MG63 (cell line): ENCODE data around the gene NDUFA6. TPM values are rescaled to one million over a fixed set of nuclear protein-coding genes. Genes with fewer than 3 reads are reported as not detected.
"Not testable (repeated sequence)": the region's sequence is repeated elsewhere in the genome, so short reads cannot be mapped to it uniquely, and the experiment has no call there.

Experiments used
- DNase-seq: peaks from one replicate; pipeline ENCODE4 v3.0.0-alpha.2; 2020
- H3K27me3 ChIP-seq: fragments of 250-450 bp; sonication (Bioruptor Pico); 2 replicates; pipeline ENCODE4 v1.5.1; 2020; ENCODE audit warnings: mild to moderate bottlenecking, moderate library complexity
- H3K36me3 ChIP-seq: fragments of 250-450 bp; sonication (Bioruptor Pico); 2 replicates; pipeline ENCODE4 v1.5.1; 2020; ENCODE audit warnings: mild to moderate bottlenecking, moderate library complexity
- H3K4me3 ChIP-seq: fragments of 250-450 bp; sonication (Bioruptor Pico); 2 replicates; pipeline ENCODE4 v1.5.1; 2020; ENCODE audit warnings: mild to moderate bottlenecking, moderate library complexity
- H3K9me3 ChIP-seq: fragments of 250-450 bp; sonication (Bioruptor Pico); 2 replicates; pipeline ENCODE4 v1.5.1; 2020; ENCODE audit warnings: mild to moderate bottlenecking, moderate library complexity
- total RNA-seq: library from RNA; depleted of rRNA; stranded (reverse); fragments of >200 nt; shearing (Covaris generic); gene quantifications from 2 replicates; pipeline ENCODE4 v1.2.3, GENCODE V29; 2014; ENCODE audit warnings: low replicate concordance

NDUFA6 gene
- total RNA-seq, 1 experiment from 2014 or later = 91.3 TPM

GRCh38 chr22:42078469-42079318, 11.9 kb downstream of the NDUFA6 start:
- no peaks in the 10 kb centered on the region for H3K27me3 ChIP-seq
- H3K4me3 ChIP-seq = peak overlapping the region; percentile 74
- H3K36me3 ChIP-seq = peaks cover 18% of the 10 kb centered on the region
- DNase-seq = no peak
- H3K9me3 ChIP-seq = no peaks in the 10 kb centered on the region

GRCh38 chr22:42077486-42078125, 13.0 kb downstream of the NDUFA6 start:
- Histone ChIP-seq H3K27me3 (no peaks in the 10 kb centered on the region), H3K36me3 (peaks cover 11% of the 10 kb centered on the region), H3K4me3 (no peak overlapping the region), H3K9me3 (no peaks in the 10 kb centered on the region)
- DNase-seq = no peak

GRCh38 chr22:42076764-42077485, 13.6 kb downstream of the NDUFA6 start:
- Histone ChIP-seq H3K9me3 (no peaks in the 10 kb centered on the region), H3K27me3 (no peaks in the 10 kb centered on the region), H3K36me3 (peaks cover 7% of the 10 kb centered on the region), H3K4me3 (no peak overlapping the region)
- no peak for DNase-seq

- Histone ChIP-seq H3K9me3 (no peaks in the 10 kb centered on the region), H3K36me3 (no peaks in the 10 kb centered on the region), H3K4me3 (no peak overlapping the region), H3K27me3 (no peaks in the 10 kb centered on the region)
- DNase-seq = no peak
These were observed 15.5 kb downstream of the NDUFA6 start for GRCh38 chr22:42074846-42075676.

- Histone ChIP-seq H3K36me3 (no peaks in the 10 kb centered on the region), H3K27me3 (no peaks in the 10 kb centered on the region), H3K9me3 (no peaks in the 10 kb centered on the region), H3K4me3 (no peak within 1 kb of the TSS)
- no peak for DNase-seq
These were observed 16.3 kb downstream of the NDUFA6 start, which contains the start of gene PHETA2 for GRCh38 chr22:42074132-42074811. PHETA2 (plus strand) TSS chr22:42074248; CDS start chr22:42077294, 3,046 bp downstream.

GRCh38 chr22:42073621-42074041, 16.9 kb downstream of the NDUFA6 start:
- Histone ChIP-seq H3K36me3 (no peaks in the 10 kb centered on the region), H3K27me3 (no peaks in the 10 kb centered on the region), H3K9me3 (no peaks in the 10 kb centered on the region), H3K4me3 (no peak overlapping the region)
- no peak for DNase-seq

- H3K27me3 ChIP-seq = no peaks in the 10 kb centered on the region
- H3K9me3 ChIP-seq = no peaks in the 10 kb centered on the region
- H3K4me3 ChIP-seq = no peak overlapping the region
- no peak for DNase-seq
- H3K36me3 ChIP-seq = no peaks in the 10 kb centered on the region
These were observed 17.8 kb downstream of the NDUFA6 start for GRCh38 chr22:42072606-42073330.

- not testable (repeated sequence) for H3K9me3 ChIP-seq, H3K36me3 ChIP-seq, H3K27me3 ChIP-seq, DNase-seq
- H3K4me3 ChIP-seq = peak overlapping the region; percentile 63
These were observed 19.1 kb downstream of the NDUFA6 start for GRCh38 chr22:42071508-42071907.

GRCh38 chr22:42070517-42071422, 19.8 kb downstream of the NDUFA6 start, which contains the start of gene NAGA:
NAGA (minus strand) TSS chr22:42070812; CDS start chr22:42070297, 515 bp downstream.
- H3K4me3 ChIP-seq = peak within 1 kb of the TSS; percentile 63
- H3K27me3 ChIP-seq = no peaks in the 10 kb centered on the region
- H3K9me3 ChIP-seq = no peaks in the 10 kb centered on the region
- peak; percentile 97 for DNase-seq
- H3K36me3 ChIP-seq = no peaks in the 10 kb centered on the region

GRCh38 chr22:42069801-42070516, 20.6 kb downstream of the NDUFA6 start:
- Histone ChIP-seq H3K4me3 (peak overlapping the region; percentile 63), H3K36me3 (no peaks in the 10 kb centered on the region), H3K9me3 (no peaks in the 10 kb centered on the region), H3K27me3 (no peaks in the 10 kb centered on the region)
- DNase-seq = no peak

- no peaks in the 10 kb centered on the region for H3K36me3 ChIP-seq
- H3K4me3 ChIP-seq = no peak overlapping the region
- no peaks in the 10 kb centered on the region for H3K27me3 ChIP-seq
- no peak for DNase-seq
- H3K9me3 ChIP-seq = no peaks in the 10 kb centered on the region
These were observed 22.3 kb downstream of the NDUFA6 start for GRCh38 chr22:42068291-42068690.

- no peak overlapping the region for H3K4me3 ChIP-seq
- no peaks in the 10 kb centered on the region for H3K27me3 ChIP-seq
- no peaks in the 10 kb centered on the region; the same call in 1 of the 2 replicates for H3K36me3 ChIP-seq
- H3K9me3 ChIP-seq = no peaks in the 10 kb centered on the region
- no peak for DNase-seq
These were observed 22.8 kb downstream of the NDUFA6 start for GRCh38 chr22:42067671-42068251.

- Histone ChIP-seq H3K9me3 (no peaks in the 10 kb centered on the region), H3K36me3 (no peaks in the 10 kb centered on the region; the same call in 1 of the 2 replicates), H3K4me3 (no peak overlapping the region), H3K27me3 (no peaks in the 10 kb centered on the region)
- DNase-seq = no peak
These were observed 23.6 kb downstream of the NDUFA6 start for GRCh38 chr22:42066937-42067336.
